Mesothelial cell of epicardium (in vitro differentiated cells): ENCODE results near the gene SPOP. TPM values are rescaled to one million over a fixed set of nuclear protein-coding genes. Genes with fewer than 3 reads are reported as not detected.
A peak's percentile ranks its signal among the peaks of the same experiment; 100 is the strongest.

Experiments used
- DNase-seq, 2 experiments: peaks; one replicate each; pipeline ENCODE4 v3.0.0; 2021; ENCODE audit warnings: low spot score in 2 of 2; ENCODE audit not compliant: unreplicated experiment in 2 of 2
- H3K27ac Mint-ChIP-seq: 2 replicates; pipeline ENCODE4 v1.8.0; 2021; ENCODE audit warnings: mixed read lengths
- H3K27me3 Mint-ChIP-seq: 2 replicates; pipeline ENCODE4 v1.8.0; 2021; ENCODE audit warnings: low read depth, mixed read lengths
- H3K36me3 Mint-ChIP-seq: 2 replicates; pipeline ENCODE4 v1.8.0; 2021; ENCODE audit warnings: mixed read lengths
- H3K4me1 Mint-ChIP-seq: 2 replicates; pipeline ENCODE4 v1.8.0; 2021; ENCODE audit warnings: mixed read lengths
- H3K4me3 Mint-ChIP-seq: 2 replicates; pipeline ENCODE4 v1.8.0; 2021; ENCODE audit warnings: mild to moderate bottlenecking, moderate library complexity, mixed read lengths
- H3K9me3 Mint-ChIP-seq: 2 replicates; pipeline ENCODE4 v1.8.0; 2021; ENCODE audit warnings: mixed read lengths
- total RNA-seq: library from RNA; stranded (reverse); gene quantifications from 3 replicates; pipeline ENCODE4 v1.2.1, GENCODE V29; 2021
- TF ChIP-seq, protein P1 (sequence below): fragments of 200-600 bp; sonication (generic); IDR thresholded peaks from one replicate; pipeline ENCODE4 v1.5.0; 2021; ENCODE audit warnings: antibody characterized with exemption; ENCODE audit not compliant: unreplicated experiment

The SPOP gene
- total RNA-seq, 1 donor from 2014 or later, result 62.8 TPM

DNA sequence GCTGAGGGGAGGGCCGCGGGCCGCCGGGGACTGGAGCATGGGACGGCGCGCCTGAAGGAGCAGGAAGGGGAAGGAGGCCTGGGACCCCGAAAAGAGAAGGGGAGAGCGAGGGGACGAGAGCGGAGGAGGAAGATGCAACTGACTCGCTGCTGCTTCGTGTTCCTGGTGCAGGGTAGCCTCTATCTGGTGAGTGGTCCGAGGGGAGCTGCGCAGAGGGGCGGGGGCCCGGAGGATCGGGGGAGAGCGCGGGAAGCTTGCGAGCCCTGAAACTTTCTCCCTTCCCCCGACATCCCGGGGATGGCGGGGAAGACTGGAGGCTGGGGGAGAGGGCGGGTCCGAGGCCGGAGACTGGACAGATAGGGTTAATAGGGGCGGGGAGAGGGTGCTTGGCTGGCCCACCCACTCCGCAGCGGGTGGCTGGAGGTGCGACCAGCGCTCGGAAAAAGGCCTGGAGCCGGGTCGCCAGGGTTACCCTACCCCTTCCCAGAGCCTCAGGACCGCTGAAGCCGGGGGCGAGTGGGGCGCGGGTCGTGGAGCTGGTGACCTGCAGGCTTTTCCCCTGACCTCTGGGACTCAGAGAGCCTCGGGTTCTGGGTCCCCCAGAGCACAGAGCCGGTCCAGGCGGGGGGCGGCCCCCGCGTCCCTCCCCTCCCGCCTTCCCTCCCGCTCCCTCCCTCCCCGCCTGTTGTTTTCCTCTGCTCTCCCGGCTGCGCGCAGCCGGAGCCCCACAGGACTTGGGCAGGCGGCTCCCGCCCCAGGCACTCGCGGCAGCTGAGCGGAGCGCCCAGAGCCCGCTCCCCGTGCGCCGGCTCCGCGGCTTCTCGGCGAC, 101.6 kb downstream of the SPOP start:
- DNase-seq, result peak in 1 of 2 experiments; percentile 49

DNA sequence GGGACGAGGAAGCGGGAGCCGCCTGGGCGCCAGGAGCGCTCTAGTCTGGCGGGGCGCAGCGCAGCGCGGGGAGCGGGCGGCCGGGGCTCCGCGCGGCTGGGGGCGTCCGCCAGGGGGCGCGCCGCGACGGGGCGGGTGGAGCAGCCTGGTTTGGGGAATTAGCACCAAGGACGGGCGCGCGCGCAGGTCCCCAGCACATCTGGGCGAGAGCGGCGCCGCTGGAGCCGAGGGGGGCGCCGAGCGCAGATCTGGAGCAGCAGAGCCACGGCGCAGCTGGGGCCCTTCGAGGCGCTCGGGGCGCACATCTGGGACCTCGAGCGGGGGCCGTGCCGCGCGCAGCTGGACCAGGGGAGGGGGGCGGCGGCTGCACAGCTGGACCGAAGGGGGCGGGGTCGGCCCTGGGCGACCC, 102.2 kb downstream of the SPOP start, which contains the start of gene NXPH3:
TSS of gene NXPH3 (plus strand) at position 193 of the 409 bp plus-strand sequence. CDS start 349 bp downstream, outside the sequence.
- Mint-ChIP-seq H3K9me3 (no peaks in the 10 kb centered on the region), H3K27me3 (peaks cover 70% of the 10 kb centered on the region), H3K27ac (no peak within 1 kb of the TSS), H3K36me3 (no peaks in the 10 kb centered on the region), H3K4me3 (peak within 1 kb of the TSS; percentile 78), H3K4me1 (peaks cover 4% of the 10 kb centered on the region)
- TF ChIP-seq, protein P1, sequence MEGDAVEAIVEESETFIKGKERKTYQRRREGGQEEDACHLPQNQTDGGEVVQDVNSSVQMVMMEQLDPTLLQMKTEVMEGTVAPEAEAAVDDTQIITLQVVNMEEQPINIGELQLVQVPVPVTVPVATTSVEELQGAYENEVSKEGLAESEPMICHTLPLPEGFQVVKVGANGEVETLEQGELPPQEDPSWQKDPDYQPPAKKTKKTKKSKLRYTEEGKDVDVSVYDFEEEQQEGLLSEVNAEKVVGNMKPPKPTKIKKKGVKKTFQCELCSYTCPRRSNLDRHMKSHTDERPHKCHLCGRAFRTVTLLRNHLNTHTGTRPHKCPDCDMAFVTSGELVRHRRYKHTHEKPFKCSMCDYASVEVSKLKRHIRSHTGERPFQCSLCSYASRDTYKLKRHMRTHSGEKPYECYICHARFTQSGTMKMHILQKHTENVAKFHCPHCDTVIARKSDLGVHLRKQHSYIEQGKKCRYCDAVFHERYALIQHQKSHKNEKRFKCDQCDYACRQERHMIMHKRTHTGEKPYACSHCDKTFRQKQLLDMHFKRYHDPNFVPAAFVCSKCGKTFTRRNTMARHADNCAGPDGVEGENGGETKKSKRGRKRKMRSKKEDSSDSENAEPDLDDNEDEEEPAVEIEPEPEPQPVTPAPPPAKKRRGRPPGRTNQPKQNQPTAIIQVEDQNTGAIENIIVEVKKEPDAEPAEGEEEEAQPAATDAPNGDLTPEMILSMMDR, result peak; percentile 42
- DNase-seq, result peak; percentile 58 to 78

More for the DNA sequence above, 101.6 kb downstream of the SPOP start:
- peaks cover 64% of the 10 kb centered on the region for H3K27me3 Mint-ChIP-seq
- H3K27ac Mint-ChIP-seq, result no peak overlapping the region
- no peaks in the 10 kb centered on the region for H3K36me3 Mint-ChIP-seq
- TF ChIP-seq, protein P1, result no peak
- peak overlapping the region; percentile 78 for H3K4me3 Mint-ChIP-seq
- peaks cover 4% of the 10 kb centered on the region for H3K4me1 Mint-ChIP-seq
- no peaks in the 10 kb centered on the region for H3K9me3 Mint-ChIP-seq

DNA sequence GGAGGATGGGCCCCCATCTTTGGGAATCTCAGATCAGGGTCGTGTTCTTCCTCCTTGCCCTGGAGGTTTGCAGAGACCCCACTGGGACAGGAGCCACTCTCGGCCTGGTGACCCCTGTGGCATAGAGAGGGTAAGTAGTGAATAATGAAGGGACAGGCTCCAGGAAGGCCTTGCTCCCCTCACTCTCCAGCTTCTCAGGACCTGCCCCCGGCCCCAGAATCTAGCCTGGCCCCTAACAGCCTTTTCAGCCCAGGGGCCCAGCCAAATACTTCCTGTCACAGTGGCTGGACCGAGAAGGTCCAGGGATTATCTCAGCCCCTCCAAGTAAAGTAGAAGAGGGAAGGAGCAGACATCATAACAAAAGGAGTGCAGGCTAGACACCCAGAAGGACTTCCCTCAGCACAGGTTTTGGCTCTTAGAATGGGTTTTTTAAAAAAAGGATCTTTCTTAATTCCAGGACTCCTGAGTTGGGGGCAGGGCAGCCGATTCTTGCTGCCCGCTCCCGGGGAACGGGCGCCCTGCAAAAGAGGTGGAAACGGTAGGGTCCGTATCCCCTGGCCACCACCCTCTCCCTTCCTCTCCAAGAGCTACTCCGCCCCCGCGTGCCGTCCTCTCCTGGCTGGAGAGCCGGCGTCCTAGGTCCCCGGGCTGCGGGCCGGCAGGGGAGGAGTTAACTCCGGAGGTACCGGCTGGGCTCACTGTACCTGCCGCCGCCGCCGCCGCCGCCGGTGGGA, 102.8 kb downstream of the SPOP start:
- peak overlapping the region; percentile 56 for H3K4me3 Mint-ChIP-seq
- TF ChIP-seq, protein P1, result no peak
- DNase-seq, result no peak
- H3K27me3 Mint-ChIP-seq, result peaks cover 76% of the 10 kb centered on the region
- peaks cover 4% of the 10 kb centered on the region for H3K4me1 Mint-ChIP-seq
- no peaks in the 10 kb centered on the region for H3K36me3 Mint-ChIP-seq
- no peaks in the 10 kb centered on the region for H3K9me3 Mint-ChIP-seq
- no peak overlapping the region for H3K27ac Mint-ChIP-seq

DNA sequence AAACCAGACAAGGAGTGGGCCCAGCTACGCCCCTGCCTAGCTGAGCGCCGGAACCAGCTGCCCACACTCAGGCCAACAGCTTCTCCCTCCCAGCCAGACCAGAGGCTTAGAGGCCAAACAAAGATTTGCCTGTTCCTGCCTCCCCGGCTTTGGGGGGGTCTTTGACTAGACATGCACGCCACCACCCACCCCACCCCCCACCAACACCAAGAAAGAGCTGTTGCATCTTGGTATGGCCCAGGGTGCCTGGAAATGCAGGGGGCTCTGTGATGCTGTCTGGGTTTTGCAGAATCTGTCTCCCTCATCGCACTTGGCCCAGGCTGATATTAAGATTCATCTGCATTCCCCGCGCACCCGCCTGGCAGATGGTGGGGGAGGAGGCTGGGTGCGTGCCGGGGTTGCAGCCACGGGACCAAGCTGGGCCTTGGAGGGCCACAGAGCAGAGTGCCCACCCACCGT, 103.5 kb downstream of the SPOP start:
- H3K27ac Mint-ChIP-seq, result no peak overlapping the region
- no peaks in the 10 kb centered on the region for H3K36me3 Mint-ChIP-seq
- peaks cover 4% of the 10 kb centered on the region for H3K4me1 Mint-ChIP-seq
- peaks cover 80% of the 10 kb centered on the region for H3K27me3 Mint-ChIP-seq
- no peak overlapping the region for H3K4me3 Mint-ChIP-seq
- TF ChIP-seq, protein P1, result no peak
- no peaks in the 10 kb centered on the region for H3K9me3 Mint-ChIP-seq
- no peak for DNase-seq

DNA sequence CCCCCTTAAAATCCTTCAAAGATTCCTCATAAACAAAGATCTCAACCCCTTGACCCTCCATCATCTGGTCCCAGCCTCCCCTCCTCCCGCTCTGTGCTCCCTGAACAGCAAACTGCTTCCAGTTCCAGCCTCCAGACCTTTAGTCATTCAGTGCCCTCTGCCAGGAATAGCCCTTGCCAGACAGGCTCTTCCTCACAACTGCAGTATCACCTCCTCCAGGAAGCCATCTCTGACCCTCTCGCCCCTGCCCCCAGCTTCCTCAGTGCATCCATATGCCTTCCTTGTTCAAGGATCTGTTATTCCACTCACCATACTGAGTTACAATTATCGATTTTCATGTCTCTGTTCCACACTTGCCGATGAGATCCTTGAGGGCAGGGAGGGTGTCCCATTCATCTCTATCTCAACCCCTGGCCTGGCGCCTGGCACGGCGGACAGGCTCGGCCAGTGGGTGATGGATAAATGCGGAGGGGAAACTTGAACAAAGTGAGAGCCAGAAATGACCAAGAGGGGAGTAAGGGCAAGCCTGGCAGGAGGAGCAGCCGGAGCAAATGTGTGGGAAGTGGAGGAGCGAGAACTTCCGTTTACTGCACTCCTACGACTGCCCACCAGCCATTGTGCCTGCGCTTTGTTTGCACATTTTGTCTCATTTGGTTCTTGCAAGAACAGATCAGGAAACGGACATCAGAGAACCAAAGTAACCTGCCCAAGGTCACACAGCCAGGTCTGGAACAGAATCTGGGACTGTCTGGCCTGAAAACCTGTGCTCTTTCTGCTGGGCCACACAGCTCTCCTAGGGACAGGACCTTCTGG, 104.2 kb downstream of the SPOP start:
- Mint-ChIP-seq H3K4me3 (no peak overlapping the region), H3K36me3 (no peaks in the 10 kb centered on the region), H3K9me3 (no peaks in the 10 kb centered on the region), H3K27ac (no peak overlapping the region), H3K4me1 (peaks cover 4% of the 10 kb centered on the region), H3K27me3 (peaks cover 76% of the 10 kb centered on the region)
- TF ChIP-seq, protein P1, result no peak
- no peak for DNase-seq
